A673 (cell line): ENCODE data around the gene USF2. TPM values are rescaled to one million over a fixed set of nuclear protein-coding genes. Genes with fewer than 3 reads are reported as not detected.

Experiments used
- BruUV-seq: library from RNA; stranded (reverse); fragments of 400-500 nt; replicated peaks from 2 replicates; lab custom pipeline; 2021; lab: Mats Ljungman, UMichigan
- CTCF ChIA-PET: fragments of 300-600 bp; sonication (Branson Sonifier 250); formaldehyde crosslinking; loops from one replicate; lab custom pipeline; 2022; ENCODE audit warnings: antibody characterized with exemption; lab: Charles Lee
- POLR2A ChIA-PET: fragments of 300-600 bp; sonication (Branson Sonifier 250); formaldehyde crosslinking; loops from one replicate; lab custom pipeline; 2022; ENCODE audit warnings: antibody characterized with exemption; ENCODE audit not compliant: low non-redundant PET; lab: Charles Lee
- DNase-seq: peaks from one replicate; pipeline ENCODE4 v3.0.0-alpha.2; 2015; ENCODE audit warnings: low spot score
- H3K27ac ChIP-seq: fragments of 200-600 bp; sonication (generic); 2 replicates; pipeline ENCODE4 v1.5.1; 2016; ENCODE audit warnings: mixed run types, low read depth, mild to moderate bottlenecking, mixed read lengths, antibody characterized with exemption, low read length; ENCODE audit not compliant: poor library complexity, severe bottlenecking
- H3K27me3 ChIP-seq: fragments of 200-600 bp; sonication (generic); replicated peaks from 2 replicates; pipeline ENCODE4 v1.6.1; 2017; ENCODE audit warnings: mixed run types, low read depth, mild to moderate bottlenecking, mixed read lengths, antibody characterized with exemption, low read length; ENCODE audit not compliant: insufficient read depth, poor library complexity
- H3K36me3 ChIP-seq: fragments of 200-600 bp; sonication (generic); 2 replicates; pipeline ENCODE4 v1.6.1; 2016; ENCODE audit warnings: mixed run types, mild to moderate bottlenecking, mixed read lengths, antibody characterized with exemption, low read length; ENCODE audit not compliant: insufficient read depth, poor library complexity, severe bottlenecking
- H3K4me1 ChIP-seq: fragments of 200-600 bp; sonication (generic); 2 replicates; pipeline ENCODE4 v1.6.1; 2017; ENCODE audit warnings: mixed run types, mild to moderate bottlenecking, mixed read lengths, antibody characterized with exemption, low read length; ENCODE audit not compliant: insufficient read depth, poor library complexity, severe bottlenecking
- H3K4me3 ChIP-seq: fragments of 200-600 bp; sonication (generic); 2 replicates; pipeline ENCODE4 v1.5.1; 2016; ENCODE audit warnings: low read depth, mixed run types, mild to moderate bottlenecking, mixed read lengths, low read length; ENCODE audit not compliant: poor library complexity, severe bottlenecking
- H3K9me3 ChIP-seq: fragments of 200-600 bp; sonication (generic); 2 replicates; pipeline ENCODE4 v1.6.1; 2016; ENCODE audit warnings: mixed run types, low read depth, mild to moderate bottlenecking, mixed read lengths, antibody characterized with exemption, low read length; ENCODE audit not compliant: poor library complexity, severe bottlenecking
- CTCF ChIP-seq: fragments of 300-800, 200-600 bp; sonication (generic); conservative IDR thresholded peaks from 2 replicates; pipeline ENCODE4 v1.5.1; 2017; ENCODE audit warnings: low read depth, mild to moderate bottlenecking, antibody characterized with exemption, low read length, moderate library complexity, mixed read lengths
- EZH2 ChIP-seq: fragments of 200-600 bp; sonication (generic); IDR thresholded peaks from 2 replicates; pipeline ENCODE4 v1.6.1; 2017; ENCODE audit warnings: borderline replicate concordance, low read depth, mild to moderate bottlenecking, mixed read lengths, antibody characterized with exemption, low read length; ENCODE audit not compliant: poor library complexity, severe bottlenecking
- intact Hi-C: fragments of 100-400 bp; cut with micrococcal nuclease; formaldehyde crosslinking; loops from one replicate; pipeline ENCODE4 v1.10.0; 2022; ENCODE audit not compliant: unreplicated experiment
- total RNA-seq: library from RNA; stranded (reverse); gene quantifications from 2 replicates; pipeline ENCODE4 v1.2.3, GENCODE V29; 2021

USF2 gene
- total RNA-seq, 1 experiment from 2014 or later = 82.0 TPM

- Histone ChIP-seq H3K27me3 (peaks cover 14% of the 10 kb centered on the region), H3K4me1 (no peaks in the 10 kb centered on the region), H3K4me3 (no peak overlapping the region), H3K27ac (no peak overlapping the region), H3K9me3 (no peaks in the 10 kb centered on the region), H3K36me3 (no peaks in the 10 kb centered on the region)
- POLR2A ChIA-PET = no interaction called here
- CTCF ChIA-PET = interaction anchor here (0.7 kb wide), 1 partner anchor 24 kb away, joined by 4 read pairs; no protein-coding TSS in a partner anchor
- TF ChIP-seq CTCF = no peak
- TF ChIP-seq EZH2 = no peak
- intact Hi-C loops = no loop called here
- BruUV-seq = no TSS peak
- no peak for DNase-seq
These were observed 19.0 kb downstream of the USF2 start for GRCh38 chr19:35287713-35288112.

GRCh38 chr19:35288331-35288730 lies 19.6 kb downstream of the USF2 start:
- peaks cover 20% of the 10 kb centered on the region for H3K27me3 ChIP-seq
- H3K36me3 ChIP-seq = no peaks in the 10 kb centered on the region
- DNase-seq = no peak
- POLR2A ChIA-PET = no interaction called here
- TF ChIP-seq CTCF (no peak), EZH2 (no peak)
- CTCF ChIA-PET = no interaction called here
- H3K4me1 ChIP-seq = no peaks in the 10 kb centered on the region
- intact Hi-C loops = no loop called here
- BruUV-seq = no TSS peak
- no peak overlapping the region for H3K4me3 ChIP-seq
- no peak overlapping the region for H3K27ac ChIP-seq
- H3K9me3 ChIP-seq = no peaks in the 10 kb centered on the region

- no peak for DNase-seq
- intact Hi-C loops = no loop called here
- H3K4me3 ChIP-seq = no peak overlapping the region
- POLR2A ChIA-PET = no interaction called here
- no TSS peak for BruUV-seq
- H3K9me3 ChIP-seq = no peaks in the 10 kb centered on the region
- CTCF ChIA-PET = no interaction called here
- no peaks in the 10 kb centered on the region for H3K4me1 ChIP-seq
- peaks cover 26% of the 10 kb centered on the region for H3K27me3 ChIP-seq
- H3K36me3 ChIP-seq = no peaks in the 10 kb centered on the region
- TF ChIP-seq EZH2 (no peak), CTCF (no peak)
- H3K27ac ChIP-seq = no peak overlapping the region
These were observed 20.1 kb downstream of the USF2 start for GRCh38 chr19:35288906-35289305.
